Activated CD4-positive, alpha-beta T cell treated with anti-CD3 and anti-CD28 coated beads for 36 hours (primary cell): Measurements from ENCODE around the gene TTC16. TPM values are rescaled to one million over a fixed set of nuclear protein-coding genes. Genes with fewer than 3 reads are reported as not detected.
"Not testable (repeated sequence)": the region's sequence is repeated elsewhere in the genome, so short reads cannot be mapped to it uniquely, and the experiment has no call there.

Source experiments
- ATAC-seq: fragments of 200-7000 bp; cut with Tn5 transposase; one replicate; pipeline ENCODE4 v1.10.0; 2021; ENCODE audit warnings: mild to moderate bottlenecking, moderate library complexity
- CTCF ChIA-PET: fragments of 350-600 bp; sonication (Branson Sonifier 250); formaldehyde crosslinking; loops from one replicate; lab custom pipeline; 2021; ENCODE audit warnings: antibody characterized with exemption; lab: Charles Lee
- POLR2A ChIA-PET: fragments of 350-600 bp; sonication (Branson Sonifier 250); formaldehyde crosslinking; loops from one replicate; lab custom pipeline; 2021; ENCODE audit warnings: antibody characterized with exemption, inconsistent platforms; lab: Charles Lee
- DNase-seq: peaks from one replicate; pipeline ENCODE4 v3.0.0-alpha.2; 2020
- H3K27ac Mint-ChIP-seq: one replicate; pipeline ENCODE4 v1.8.0; 2021; ENCODE audit warnings: mixed read lengths
- H3K27me3 Mint-ChIP-seq: one replicate; pipeline ENCODE4 v1.8.0; 2021; ENCODE audit warnings: mixed read lengths
- H3K36me3 Mint-ChIP-seq: one replicate; pipeline ENCODE4 v1.8.0; 2021; ENCODE audit warnings: low read depth, mixed read lengths
- H3K4me1 Mint-ChIP-seq: one replicate; pipeline ENCODE4 v1.8.0; 2021; ENCODE audit warnings: mixed read lengths
- H3K4me3 Mint-ChIP-seq: one replicate; pipeline ENCODE4 v1.8.0; 2021; ENCODE audit warnings: mild to moderate bottlenecking, moderate library complexity, mixed read lengths
- H3K9me3 Mint-ChIP-seq: one replicate; pipeline ENCODE4 v1.8.0; 2021; ENCODE audit warnings: low read depth, mixed read lengths
- intact Hi-C, 2 experiments: fragments of 100-400 bp; cut with DNase I in 1 of 2; cut with micrococcal nuclease in 1 of 2; formaldehyde crosslinking; loops; one replicate each; pipeline versions ENCODE4 v1.14.2 to v1.15.1; 2022 to 2024; cut with DNase I, micrococcal nuclease
- total RNA-seq, 2 experiments: library from RNA; stranded (reverse); gene quantifications; one replicate each; pipeline ENCODE4 v1.2.3, GENCODE V29; 2021

Gene TTC16
- total RNA-seq, 2 experiments from 2014 or later = 0.16 to 0.30 TPM

DNA sequence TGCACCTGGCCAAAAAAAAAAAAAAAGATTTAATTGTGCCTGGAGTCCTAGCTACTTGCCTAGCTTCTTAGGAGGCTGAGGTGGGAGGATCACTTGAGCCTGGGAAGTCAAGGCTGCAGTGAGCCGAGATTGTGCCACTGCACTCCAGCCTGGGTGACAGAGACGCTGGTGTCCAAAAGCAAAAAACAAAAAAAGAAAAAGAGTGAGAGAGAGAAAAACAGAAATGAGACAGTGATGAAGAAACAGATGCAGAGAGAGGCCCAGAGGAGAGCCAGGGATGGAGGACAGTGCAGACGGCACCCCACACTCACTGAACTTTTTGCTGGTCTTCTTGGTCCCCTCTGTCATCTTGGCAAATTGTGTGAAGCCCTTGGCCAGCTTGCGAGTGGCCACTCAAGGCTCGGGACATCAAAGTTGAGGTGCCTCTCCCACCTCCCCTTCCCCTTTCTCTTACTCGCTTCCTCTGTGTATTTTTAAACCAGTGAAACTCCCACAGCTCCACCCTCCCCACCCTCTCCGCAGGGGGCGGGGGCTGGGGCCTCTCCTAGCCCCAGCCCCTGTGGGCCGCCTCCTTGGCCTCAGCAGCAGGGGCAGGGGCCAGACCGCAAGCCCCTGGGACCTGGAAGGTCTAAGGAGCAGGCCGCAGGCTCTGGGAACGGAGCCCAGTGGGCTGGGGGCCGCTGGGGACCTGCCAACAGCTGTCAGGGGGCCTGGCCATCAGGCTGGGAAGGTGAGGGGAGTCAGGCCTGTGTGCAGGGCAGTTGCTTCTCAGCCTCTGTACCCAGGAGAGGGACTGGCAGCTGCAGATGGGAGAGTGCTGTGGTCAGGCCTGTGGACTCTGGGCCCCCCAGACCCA, 62.6 kb downstream of the TTC16 start, which contains the start of gene SH2D3C:
Gene SH2D3C, minus strand, starts transcription at position 387 of the 856 bp plus-strand sequence. Its CDS starts 39 bp downstream, at position 348.
- POLR2A ChIA-PET = interaction anchor here (0.6 to 1.1 kb wide), 5 partner anchors 12 to 472 kb away, joined by 3 to 8 read pairs (median 5); partner anchors contain the start of gene TOR2A
- H3K4me3 Mint-ChIP-seq = peak within 1 kb of the TSS; percentile 92
- ATAC-seq (peak; percentile 30), DNase-seq (peak; percentile 74)
- CTCF ChIA-PET = interaction anchor here (0.6 to 2.6 kb wide), 7 partner anchors 11 to 294 kb away, joined by 3 to 13 read pairs (median 5); partner anchors contain the start of genes ST6GALNAC4 and TOR2A
- H3K27me3 Mint-ChIP-seq = no peaks in the 10 kb centered on the region
- H3K4me1 Mint-ChIP-seq = peaks cover 54% of the 10 kb centered on the region
- H3K36me3 Mint-ChIP-seq = peaks cover 25% of the 10 kb centered on the region
- no peaks in the 10 kb centered on the region for H3K9me3 Mint-ChIP-seq
- H3K27ac Mint-ChIP-seq = peak within 1 kb of the TSS; percentile 99
- intact Hi-C loops = loop anchor here (1.0 to 10.0 kb wide), 4 partner anchors 43 to 554 kb away; partner anchors contain the start of genes LRSAM1 (in 1 of the 2), RPL12 (in 1 of the 2) and TOR2A (in 1 of the 2)

DNA sequence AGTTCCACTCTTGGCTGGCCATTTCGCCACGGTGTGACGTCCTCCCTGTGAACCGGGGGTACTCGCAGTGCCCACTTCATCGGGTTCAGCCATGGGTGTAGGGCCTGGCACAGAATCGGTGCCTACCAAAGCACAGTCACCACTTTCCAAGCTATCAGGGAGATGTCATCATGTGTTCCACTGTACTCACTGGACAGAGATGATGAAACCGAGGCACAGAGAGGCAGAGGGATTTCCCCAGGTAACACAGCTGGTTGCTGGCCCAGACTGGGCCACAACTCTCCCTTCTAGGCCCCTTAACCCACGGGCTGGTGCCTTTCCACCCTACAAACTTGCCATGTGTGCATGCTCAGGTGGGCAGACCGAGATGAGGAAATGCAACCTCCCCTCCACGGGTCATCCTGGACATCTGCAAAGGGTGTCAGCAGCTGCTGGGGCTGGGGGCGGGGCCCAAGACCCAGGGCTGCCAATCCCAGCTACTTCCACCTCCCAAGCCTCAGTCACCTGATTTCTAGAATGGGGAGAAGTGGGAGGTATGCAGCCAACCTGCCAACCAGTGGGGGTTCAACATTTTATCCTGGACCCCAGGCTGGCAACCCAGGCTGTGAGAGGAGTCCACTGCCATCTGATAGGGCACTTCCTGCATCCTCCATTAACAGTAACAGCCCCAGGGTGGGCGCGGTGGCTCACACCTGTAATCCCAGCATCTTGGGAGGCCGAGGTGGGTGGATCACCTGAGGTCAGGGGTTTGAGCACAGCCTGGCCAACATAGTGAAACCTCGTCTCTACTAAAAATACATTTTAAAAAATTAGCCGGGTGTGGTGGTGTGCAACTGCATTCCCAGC, 63.5 kb downstream of the TTC16 start:
- CTCF ChIA-PET = interaction anchor here (0.8 to 2.6 kb wide), 6 partner anchors 12 to 142 kb away, joined by 3 to 13 read pairs (median 5); partner anchors contain the start of genes ST6GALNAC4 and TOR2A
- ATAC-seq = peak; percentile 70
- H3K27me3 Mint-ChIP-seq = no peaks in the 10 kb centered on the region
- POLR2A ChIA-PET = interaction anchor here (0.6 to 1.1 kb wide), 4 partner anchors 13 to 103 kb away, joined by 4 to 6 read pairs (median 5); partner anchors contain the start of gene TOR2A
- H3K4me1 Mint-ChIP-seq = peaks cover 60% of the 10 kb centered on the region
- no peaks in the 10 kb centered on the region for H3K9me3 Mint-ChIP-seq
- peaks cover 18% of the 10 kb centered on the region for H3K36me3 Mint-ChIP-seq
- peak; percentile 85 for DNase-seq
- H3K27ac Mint-ChIP-seq = peak overlapping the region; percentile 99
- intact Hi-C loops = loop anchor here (1.0 to 10.0 kb wide), 4 partner anchors 44 to 555 kb away; partner anchors contain the start of genes LRSAM1 (in 1 of the 2), RPL12 (in 1 of the 2) and TOR2A (in 1 of the 2)
- peak overlapping the region; percentile 92 for H3K4me3 Mint-ChIP-seq

DNA sequence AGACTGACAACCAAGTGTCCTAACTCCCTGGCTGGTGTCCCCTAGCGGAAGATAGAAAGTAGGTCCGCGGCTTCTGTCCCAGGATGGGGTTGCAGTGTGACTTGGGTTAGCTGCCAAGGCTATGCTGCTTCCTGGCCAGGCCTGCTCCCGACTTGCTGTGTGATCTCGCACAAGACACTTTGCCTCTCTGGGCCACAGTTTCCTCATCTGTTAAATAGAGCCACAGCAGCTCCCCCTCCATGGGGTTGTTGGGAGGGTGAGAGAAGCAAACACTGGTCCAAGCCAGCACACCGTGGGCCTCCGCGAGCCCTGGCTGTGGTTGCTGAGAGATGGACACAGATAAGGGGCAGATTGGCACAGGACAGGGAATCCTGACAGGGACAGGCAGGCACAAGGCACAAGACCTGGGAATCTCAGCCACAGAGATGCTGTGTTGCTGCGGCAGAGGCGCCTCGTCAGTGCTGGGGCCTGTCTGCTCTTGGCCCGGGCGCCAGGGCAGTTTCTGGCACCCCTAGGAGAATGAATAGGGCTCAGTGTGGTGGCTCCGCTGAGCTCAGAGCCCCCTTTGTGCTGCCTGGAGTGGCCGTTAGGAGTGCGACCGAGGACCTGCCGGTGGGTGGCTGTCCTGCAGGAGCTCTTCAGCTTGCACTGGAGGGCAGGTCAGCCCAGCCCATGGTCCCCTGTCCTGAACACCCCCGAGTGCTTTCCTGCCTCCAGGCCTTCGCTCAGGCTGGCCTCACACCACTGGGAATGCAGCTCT, 64.4 kb downstream of the TTC16 start:
- Mint-ChIP-seq H3K27ac (peak overlapping the region; percentile 99), H3K4me1 (peaks cover 65% of the 10 kb centered on the region), H3K9me3 (no peaks in the 10 kb centered on the region), H3K36me3 (peaks cover 15% of the 10 kb centered on the region), H3K27me3 (no peaks in the 10 kb centered on the region), H3K4me3 (no peak overlapping the region)
- ATAC-seq (no peak), DNase-seq (no peak)
- ChIA-PET CTCF (interaction anchor here (0.7 to 2.6 kb wide), 4 partner anchors 9 to 46 kb away, joined by 3 to 13 read pairs (median 4); partner anchors contain the start of gene TOR2A), POLR2A (interaction anchor here (0.5 kb wide), 1 partner anchor 178 kb away, joined by 4 read pairs; no protein-coding TSS in a partner anchor)
- intact Hi-C loops = loop anchor here in 1 of 2 experiments (10.0 kb wide), 1 partner anchor 284 kb away; the partner anchor contains the start of genes NAIF1 and SLC25A25

DNA sequence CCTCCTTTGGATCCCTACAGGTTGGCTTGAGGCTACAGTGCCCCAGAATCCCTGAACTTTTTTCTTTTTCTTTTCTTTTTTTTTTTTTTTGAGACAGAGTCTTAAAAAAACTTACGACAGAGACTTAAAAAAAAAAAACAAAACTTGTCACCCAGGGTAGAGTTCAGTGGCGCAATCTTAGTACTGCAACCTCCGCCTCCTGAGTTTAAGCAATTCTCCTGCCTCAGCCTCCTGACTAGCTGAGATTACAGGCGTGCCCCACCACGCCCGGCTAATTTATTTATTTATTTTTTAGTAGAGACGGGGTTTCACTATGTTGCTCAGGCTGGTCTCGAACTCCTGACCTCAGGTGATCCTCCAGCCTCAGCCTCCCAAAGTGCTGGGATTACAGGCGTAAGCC, 65.0 kb downstream of the TTC16 start:
- ATAC-seq, DNase-seq, H3K27me3 Mint-ChIP-seq, POLR2A ChIA-PET, H3K27ac Mint-ChIP-seq, H3K9me3 Mint-ChIP-seq, H3K4me3 Mint-ChIP-seq: not testable (repeated sequence)
- Mint-ChIP-seq H3K4me1 (peaks cover 65% of the 10 kb centered on the region), H3K36me3 (peaks cover 15% of the 10 kb centered on the region)
- intact Hi-C loops = loop anchor here in 1 of 2 experiments (10.0 kb wide), 1 partner anchor 284 kb away; the partner anchor contains the start of genes NAIF1 and SLC25A25
- CTCF ChIA-PET = interaction anchor here (1.1 to 2.6 kb wide), 2 partner anchors 11 to 46 kb away, joined by 4 to 13 read pairs; partner anchors contain the start of gene TOR2A

Other genes starting within 250 kb of the TTC16 start
- 10 to 100 TPM; 15.9 to 18.1 TPM for gene STXBP1, start 103.8 kb upstream of the TTC16 start, total RNA-seq
- gene CFAP157, start 9.1 kb upstream of the TTC16 start, total RNA-seq = not detected
- 10 to 100 TPM; 12.9 to 15.1 TPM for gene PTRH1, start 416 bp upstream of the TTC16 start, total RNA-seq
- 10 to 100 TPM; 11.3 to 14.0 TPM for gene TOR2A, start 19.2 kb downstream of the TTC16 start, total RNA-seq
- 10 to 100 TPM; 30.3 to 35.2 TPM for gene SH2D3C, start 62.6 kb downstream of the TTC16 start, total RNA-seq
- gene CDK9, start 70.0 kb downstream of the TTC16 start, total RNA-seq = 10 to 100 TPM; 63.8 to 80.4 TPM
- 10 to 100 TPM; 71.9 to 80.4 TPM for gene FPGS, start 86.8 kb downstream of the TTC16 start, total RNA-seq
- gene ENG, start 138.6 kb downstream of the TTC16 start, total RNA-seq = 10 to 100 TPM; 13.9 to 15.2 TPM
- gene AK1, start 161.6 kb downstream of the TTC16 start, total RNA-seq = 10 to 100 TPM; 14.5 to 23.9 TPM
- 10 to 100 TPM; 46.3 to 63.3 TPM for gene ST6GALNAC6, start 183.5 kb downstream of the TTC16 start, total RNA-seq
- 10 to 100 TPM; 14.9 to 20.7 TPM for gene ST6GALNAC4, start 201.0 kb downstream of the TTC16 start, total RNA-seq
- gene PIP5KL1, start 214.7 kb downstream of the TTC16 start, total RNA-seq = 1 to 10 TPM; 1.9 to 2.8 TPM
- gene DPM2, start 221.8 kb downstream of the TTC16 start, total RNA-seq = 10 to 100 TPM; 44.1 to 46.6 TPM